ENCODE results near the gene OR10A5. TPM values are rescaled to one million over a fixed set of nuclear protein-coding genes. Genes with fewer than 3 reads are reported as not detected.

OR10A5 gene
- polyA plus RNA-seq, 2 donors = not detected

DNA sequence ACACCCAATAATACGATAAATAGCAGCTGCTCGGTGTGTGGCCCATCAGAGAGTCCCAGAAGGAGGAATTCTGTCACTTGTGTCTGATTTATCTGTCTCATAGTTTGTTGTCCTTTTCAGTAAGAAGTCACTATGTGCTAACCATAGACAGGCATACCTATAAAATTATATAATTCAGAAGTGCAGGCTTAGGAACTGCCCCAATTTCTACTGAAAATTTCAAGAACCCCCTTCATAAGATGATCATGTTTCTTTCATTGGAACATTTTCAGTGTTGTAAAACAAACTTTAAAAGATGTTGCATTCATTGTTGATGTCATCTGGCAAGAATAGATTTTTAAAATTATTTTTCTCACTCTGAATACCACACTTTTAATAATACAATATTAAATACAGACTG lies 46.9 kb downstream of the OR10A5 start, which contains the start of gene OR2D2:
Gene OR2D2, minus strand, starts transcription at position 101 of the 400 bp plus-strand sequence. Its CDS starts 0 bp downstream, at position 101.
- no peaks in the 10 kb centered on the region for H3K36me3 ChIP-seq (ENCODE audit: control insufficient read depth in 2 of 2, insufficient read depth in 2 of 2, low read length in 1 of 2)
- H3K27me3 ChIP-seq (ENCODE audit: control insufficient read depth in 1 of 2, insufficient read depth in 2 of 2, low read length in 2 of 2) = no peaks in the 10 kb centered on the region
- no peak within 1 kb of the TSS for H3K4me3 ChIP-seq (ENCODE audit: low read depth in 1 of 2, low read length in 2 of 2)
- WGBS, 2 donors = 77 to 81% methylated on average over 2 of the region's 2 CpGs
- H3K9me3 ChIP-seq (ENCODE audit: control insufficient read depth in 2 of 2, insufficient read depth in 1 of 2, low read depth in 1 of 2, low read length in 1 of 2) = no peaks in the 10 kb centered on the region
- H3K27ac ChIP-seq (ENCODE audit: low read depth in 2 of 2, low read length in 1 of 2) = no peak within 1 kb of the TSS
- H3K4me1 ChIP-seq (ENCODE audit: control insufficient read depth in 2 of 2, insufficient read depth in 2 of 2, low read length in 1 of 2) = no peaks in the 10 kb centered on the region

DNA sequence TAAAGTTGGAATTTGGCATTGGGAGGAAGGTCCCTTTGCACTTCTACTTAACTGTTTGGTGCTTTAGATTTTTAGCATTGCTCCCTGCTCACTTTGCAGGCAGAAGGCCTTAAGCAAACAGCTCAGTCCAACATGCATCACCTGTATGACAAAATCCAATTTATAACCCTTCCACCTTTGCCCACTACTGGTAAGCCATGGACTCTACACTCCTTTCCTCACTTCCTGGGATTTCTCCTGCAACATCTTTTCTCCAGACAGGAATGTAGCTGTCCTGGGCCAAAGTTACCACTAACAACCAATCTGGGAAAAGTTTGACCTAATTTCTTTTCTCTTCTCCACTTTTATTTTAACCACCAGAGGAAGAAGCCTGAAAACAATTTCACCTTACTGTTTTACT lies 48.6 kb downstream of the OR10A5 start:
- no peaks in the 10 kb centered on the region for H3K36me3 ChIP-seq (ENCODE audit: control insufficient read depth in 2 of 2, insufficient read depth in 2 of 2, low read length in 1 of 2)
- H3K27me3 ChIP-seq (ENCODE audit: control insufficient read depth in 1 of 2, insufficient read depth in 2 of 2, low read length in 2 of 2) = no peaks in the 10 kb centered on the region
- no peak overlapping the region for H3K4me3 ChIP-seq (ENCODE audit: low read depth in 1 of 2, low read length in 2 of 2)
- H3K4me1 ChIP-seq (ENCODE audit: control insufficient read depth in 2 of 2, insufficient read depth in 2 of 2, low read length in 1 of 2) = no peaks in the 10 kb centered on the region
- no peak overlapping the region for H3K27ac ChIP-seq (ENCODE audit: low read depth in 2 of 2, low read length in 1 of 2)
- H3K9me3 ChIP-seq (ENCODE audit: control insufficient read depth in 2 of 2, insufficient read depth in 1 of 2, low read depth in 1 of 2, low read length in 1 of 2) = no peaks in the 10 kb centered on the region

DNA sequence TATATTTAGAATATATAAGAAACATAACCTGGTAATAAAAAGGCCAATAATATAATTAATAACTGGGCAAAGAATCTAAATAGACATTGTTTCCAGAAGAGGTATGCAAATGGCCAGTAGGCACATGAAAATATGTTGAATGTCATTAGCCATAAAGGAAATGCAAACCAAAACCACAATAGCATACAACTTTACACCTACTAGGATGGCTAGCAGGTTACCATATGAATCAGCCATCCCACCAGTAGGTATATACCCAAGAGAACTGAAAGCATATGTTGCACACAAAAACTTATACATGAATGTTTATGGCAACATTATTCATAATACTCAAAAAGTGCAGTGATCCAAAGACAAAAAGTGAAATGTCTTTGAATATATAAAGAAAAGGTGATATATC lies 49.5 kb downstream of the OR10A5 start:
- H3K36me3 ChIP-seq (ENCODE audit: control insufficient read depth in 2 of 2, insufficient read depth in 2 of 2, low read length in 1 of 2) = no peaks in the 10 kb centered on the region
- no peaks in the 10 kb centered on the region for H3K27me3 ChIP-seq (ENCODE audit: control insufficient read depth in 1 of 2, insufficient read depth in 2 of 2, low read length in 2 of 2)
- no peaks in the 10 kb centered on the region for H3K4me1 ChIP-seq (ENCODE audit: control insufficient read depth in 2 of 2, insufficient read depth in 2 of 2, low read length in 1 of 2)
- H3K4me3 ChIP-seq (ENCODE audit: low read depth in 1 of 2, low read length in 2 of 2) = no peak overlapping the region
- no peaks in the 10 kb centered on the region for H3K9me3 ChIP-seq (ENCODE audit: control insufficient read depth in 2 of 2, insufficient read depth in 1 of 2, low read depth in 1 of 2, low read length in 1 of 2)
- no peak overlapping the region for H3K27ac ChIP-seq (ENCODE audit: low read depth in 2 of 2, low read length in 1 of 2)

Other genes starting within 250 kb of the OR10A5 start
- gene RRP8, start 242.1 kb upstream of the OR10A5 start, polyA plus RNA-seq = 10 to 100 TPM; 12.4 to 12.6 TPM
- gene ILK, start 241.9 kb upstream of the OR10A5 start, polyA plus RNA-seq = 10 to 100 TPM; 63.3 to 91.0 TPM
- gene TAF10, start 233.5 kb upstream of the OR10A5 start, polyA plus RNA-seq = 10 to 100 TPM; 83.0 to 93.7 TPM
- 10 to 100 TPM; 18.6 to 20.9 TPM for gene TPP1, start 226.3 kb upstream of the OR10A5 start, polyA plus RNA-seq
- 1 to 10 TPM; 1.7 to 2.0 TPM for gene DCHS1, start 189.9 kb upstream of the OR10A5 start, polyA plus RNA-seq
- 10 to 100 TPM; 43.4 to 49.2 TPM for gene MRPL17, start 162.3 kb upstream of the OR10A5 start, polyA plus RNA-seq
- gene OR2AG2, start 73.7 kb upstream of the OR10A5 start, polyA plus RNA-seq = under 1 TPM in 1 of 2 donors, not detected in 1; 0.04 TPM
- gene OR2AG1, start 62.7 kb upstream of the OR10A5 start, polyA plus RNA-seq = not detected
- not detected for gene OR6A2, start 46.0 kb upstream of the OR10A5 start, polyA plus RNA-seq
- gene OR10A2, start 17.4 kb downstream of the OR10A5 start, polyA plus RNA-seq = not detected
- not detected for gene OR10A4, start 30.9 kb downstream of the OR10A5 start, polyA plus RNA-seq
- not detected for gene OR2D2, start 46.8 kb downstream of the OR10A5 start, polyA plus RNA-seq
- not detected for gene OR2D3, start 75.3 kb downstream of the OR10A5 start, polyA plus RNA-seq
- under 1 TPM; 0.61 to 0.77 TPM for gene ZNF215, start 80.7 kb downstream of the OR10A5 start, polyA plus RNA-seq
- under 1 TPM; 0.45 to 0.46 TPM for gene ZNF214, start 174.7 kb downstream of the OR10A5 start, polyA plus RNA-seq
- gene NLRP14, start 174.8 kb downstream of the OR10A5 start, polyA plus RNA-seq = under 1 TPM in 1 of 2 donors, not detected in 1; 0.01 TPM
- gene RBMXL2, start 243.3 kb downstream of the OR10A5 start, polyA plus RNA-seq = not detected

Data from esophagus (tissue), 2 donors.